GM12874 (cell line): ENCODE data around the gene LMLN.

Source experiments
- TF ChIP-seq, protein P1 (sequence below): IDR thresholded peaks from 2 replicates; pipeline ENCODE4 v1.5.1; 2011; ENCODE audit warnings: low read depth, mild to moderate bottlenecking, control low read depth, low read length, moderate library complexity; ENCODE audit not compliant: insufficient read depth

LMLN gene

DNA sequence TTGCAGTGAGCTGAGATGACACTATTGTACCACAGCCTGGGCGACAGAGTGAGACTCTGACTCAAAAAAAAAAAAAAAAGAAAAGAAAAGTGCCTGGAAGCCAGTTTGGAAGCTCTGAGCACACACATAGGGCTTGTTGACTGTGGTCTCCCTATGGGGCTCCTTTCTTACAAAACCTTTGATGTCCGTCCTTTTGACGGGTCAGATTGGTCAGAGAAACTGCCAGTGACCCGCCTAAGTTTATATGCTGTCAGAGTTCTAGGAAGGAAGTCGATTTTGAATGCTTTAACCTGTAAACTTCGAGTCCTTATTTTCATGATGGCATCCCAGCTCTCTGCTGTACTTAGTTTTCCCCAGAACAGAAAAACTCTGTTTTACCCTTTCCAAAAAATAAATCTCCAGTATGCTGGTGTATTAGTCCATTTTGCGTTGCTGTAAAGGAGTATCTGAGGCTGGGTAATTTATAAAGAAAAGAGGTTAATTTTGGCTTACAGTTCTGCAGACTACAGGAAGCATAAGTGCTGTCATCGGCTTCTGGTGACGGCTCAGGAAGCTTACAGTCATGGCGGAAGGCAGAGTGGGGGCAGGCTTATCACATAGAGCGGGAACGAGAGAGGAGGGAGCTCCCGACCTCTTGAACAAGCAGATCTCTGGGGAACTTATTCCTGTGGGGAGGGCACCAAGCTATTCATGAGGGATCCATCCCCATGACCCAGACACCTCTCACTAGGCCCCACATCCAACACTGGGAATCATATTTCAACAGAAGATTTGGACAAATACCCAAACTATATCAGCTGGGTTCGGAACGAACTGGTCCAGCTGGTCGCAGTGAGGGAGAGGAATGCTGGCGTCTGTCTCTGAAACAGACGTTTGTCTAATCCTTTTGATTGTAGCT, 72.3 kb downstream of the LMLN start:
- TF ChIP-seq, protein P1, sequence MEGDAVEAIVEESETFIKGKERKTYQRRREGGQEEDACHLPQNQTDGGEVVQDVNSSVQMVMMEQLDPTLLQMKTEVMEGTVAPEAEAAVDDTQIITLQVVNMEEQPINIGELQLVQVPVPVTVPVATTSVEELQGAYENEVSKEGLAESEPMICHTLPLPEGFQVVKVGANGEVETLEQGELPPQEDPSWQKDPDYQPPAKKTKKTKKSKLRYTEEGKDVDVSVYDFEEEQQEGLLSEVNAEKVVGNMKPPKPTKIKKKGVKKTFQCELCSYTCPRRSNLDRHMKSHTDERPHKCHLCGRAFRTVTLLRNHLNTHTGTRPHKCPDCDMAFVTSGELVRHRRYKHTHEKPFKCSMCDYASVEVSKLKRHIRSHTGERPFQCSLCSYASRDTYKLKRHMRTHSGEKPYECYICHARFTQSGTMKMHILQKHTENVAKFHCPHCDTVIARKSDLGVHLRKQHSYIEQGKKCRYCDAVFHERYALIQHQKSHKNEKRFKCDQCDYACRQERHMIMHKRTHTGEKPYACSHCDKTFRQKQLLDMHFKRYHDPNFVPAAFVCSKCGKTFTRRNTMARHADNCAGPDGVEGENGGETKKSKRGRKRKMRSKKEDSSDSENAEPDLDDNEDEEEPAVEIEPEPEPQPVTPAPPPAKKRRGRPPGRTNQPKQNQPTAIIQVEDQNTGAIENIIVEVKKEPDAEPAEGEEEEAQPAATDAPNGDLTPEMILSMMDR, result no peak

DNA sequence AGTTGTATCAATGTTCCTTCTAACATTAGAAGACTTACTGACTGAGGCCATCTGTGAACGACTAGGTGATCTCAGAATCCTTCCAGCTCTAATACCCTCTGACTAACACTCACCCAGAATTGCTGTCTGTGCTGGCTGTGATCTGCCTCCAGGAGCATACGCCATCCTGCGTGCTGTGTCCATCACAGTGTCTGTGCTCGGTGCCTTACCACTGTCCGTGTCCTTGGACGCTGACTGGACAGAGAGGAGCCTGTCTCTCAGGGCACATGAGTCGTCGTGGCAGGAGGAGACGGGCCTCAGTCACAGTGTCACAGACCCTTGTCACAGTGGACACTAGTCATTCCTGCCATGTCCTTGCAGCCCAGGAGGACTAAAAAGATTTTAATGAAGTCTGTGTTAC, 83.1 kb downstream of the LMLN start:
- TF ChIP-seq, protein P1, result no peak

DNA sequence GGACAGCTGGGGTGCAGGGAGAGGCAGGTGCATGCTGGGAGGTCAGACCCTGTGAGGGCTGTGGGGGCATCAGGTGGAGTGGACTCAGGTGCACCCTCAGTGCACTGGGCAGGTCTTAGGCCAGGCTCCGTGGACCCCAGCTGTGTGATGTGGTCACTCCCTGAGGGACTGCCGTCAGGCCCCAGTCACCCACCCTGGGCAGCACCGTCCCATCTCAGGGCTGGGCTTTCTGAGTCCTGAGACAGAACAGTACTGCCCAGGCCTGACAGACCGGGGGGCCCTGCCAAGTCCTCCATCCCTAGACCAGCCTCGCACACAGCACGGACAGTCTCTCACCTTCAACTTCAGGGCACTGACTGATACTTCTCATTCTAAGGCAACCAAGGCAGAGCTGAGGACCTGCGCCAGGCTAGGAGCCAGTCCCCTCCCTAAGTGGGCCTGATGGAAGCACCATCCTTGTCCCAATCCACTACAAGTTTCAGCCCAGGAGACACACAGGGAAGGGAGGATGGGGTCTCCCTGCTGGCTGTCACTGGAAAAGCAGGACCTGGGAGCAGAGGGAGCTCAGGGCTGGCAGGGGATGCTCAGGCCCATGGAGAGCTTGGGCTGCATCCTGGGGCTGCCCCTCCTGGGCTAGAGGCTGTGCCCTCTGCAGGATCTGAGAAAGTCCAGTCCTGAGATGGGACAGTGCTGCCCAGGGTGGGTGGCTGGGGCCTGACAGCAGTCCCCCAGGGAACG, 86.3 kb downstream of the LMLN start:
- TF ChIP-seq, protein P1, result no peak

DNA sequence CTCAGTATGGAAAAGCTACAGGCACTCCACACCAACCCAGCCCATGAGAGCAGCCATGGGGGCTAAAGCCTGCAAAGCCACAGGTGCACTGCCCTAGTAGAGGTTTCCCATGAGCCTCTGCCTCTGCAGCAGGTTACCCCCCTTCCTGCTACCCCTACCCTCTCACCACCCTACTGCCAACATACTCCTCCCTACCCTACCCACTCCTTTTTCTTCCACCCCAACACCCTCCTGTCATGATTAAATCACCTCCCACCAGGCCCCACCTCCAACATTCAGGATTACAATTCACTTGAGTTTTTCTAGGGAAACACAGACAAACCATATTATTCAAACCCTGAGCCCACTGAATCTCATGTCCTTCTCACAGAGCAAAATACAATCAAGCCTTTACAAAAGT, 88.4 kb downstream of the LMLN start:
- TF ChIP-seq, protein P1, result no peak

DNA sequence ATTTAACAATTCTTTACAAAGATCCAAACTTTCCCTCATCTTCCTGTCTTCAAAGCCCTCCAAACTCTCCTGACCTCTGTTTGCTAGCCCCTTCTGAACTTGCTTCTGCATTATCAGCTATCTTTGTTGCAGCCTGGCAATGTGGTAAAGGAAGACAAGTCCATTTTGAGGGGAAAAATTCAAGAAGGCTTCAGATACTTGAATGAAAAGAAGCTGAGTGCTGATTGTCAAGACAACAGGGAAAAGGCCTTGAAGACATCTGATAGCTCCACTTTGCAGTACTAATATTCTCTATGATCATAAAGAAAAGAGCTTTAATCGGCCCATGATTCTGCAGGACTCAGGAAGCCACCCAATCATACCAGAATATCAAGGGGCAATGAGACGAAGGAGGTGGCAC, 91.8 kb downstream of the LMLN start:
- TF ChIP-seq, protein P1, result no peak

DNA sequence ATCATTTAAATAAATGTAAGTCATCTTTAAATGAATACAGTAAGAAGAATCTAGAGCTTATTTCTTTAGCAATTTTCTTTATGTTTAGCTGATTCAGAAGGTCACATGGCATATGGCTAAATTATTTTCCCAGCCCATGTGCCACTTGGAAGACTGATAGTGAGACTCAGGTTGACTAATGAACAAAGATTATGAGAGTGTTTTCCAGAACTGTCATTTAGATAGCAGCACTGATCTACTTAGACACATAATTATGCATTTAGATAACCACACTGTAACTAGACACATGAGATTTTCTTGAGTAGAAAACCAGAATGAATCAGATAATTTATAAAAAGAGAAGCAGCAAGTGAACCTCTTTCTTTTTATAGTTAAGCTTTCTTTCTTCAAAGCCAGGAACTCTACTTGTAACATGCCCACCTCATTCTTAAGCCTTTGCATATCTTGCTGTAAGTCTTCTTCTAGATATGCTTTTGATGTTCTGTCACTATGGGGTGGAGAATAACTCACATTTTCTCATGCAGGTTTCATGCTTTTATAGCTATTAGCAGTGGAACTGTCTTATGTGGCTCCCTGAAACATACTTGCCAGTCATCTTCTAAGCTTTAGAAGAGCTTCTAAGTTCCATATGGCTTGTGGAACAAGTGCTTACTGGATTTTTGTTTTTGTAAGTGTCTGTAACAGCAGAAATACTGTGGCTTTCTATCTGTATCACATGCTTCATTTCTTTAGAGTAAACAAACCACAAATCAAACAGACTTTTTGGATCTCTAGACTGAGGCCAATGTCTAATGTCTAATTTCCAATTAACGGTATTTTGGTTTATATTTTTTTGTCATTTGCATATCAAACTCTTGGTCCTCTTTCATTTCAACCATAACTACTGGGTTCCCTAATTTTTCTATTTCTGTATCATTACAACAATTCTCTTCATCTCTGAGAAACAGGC, 101.4 kb downstream of the LMLN start:
- TF ChIP-seq, protein P1, result no peak

DNA sequence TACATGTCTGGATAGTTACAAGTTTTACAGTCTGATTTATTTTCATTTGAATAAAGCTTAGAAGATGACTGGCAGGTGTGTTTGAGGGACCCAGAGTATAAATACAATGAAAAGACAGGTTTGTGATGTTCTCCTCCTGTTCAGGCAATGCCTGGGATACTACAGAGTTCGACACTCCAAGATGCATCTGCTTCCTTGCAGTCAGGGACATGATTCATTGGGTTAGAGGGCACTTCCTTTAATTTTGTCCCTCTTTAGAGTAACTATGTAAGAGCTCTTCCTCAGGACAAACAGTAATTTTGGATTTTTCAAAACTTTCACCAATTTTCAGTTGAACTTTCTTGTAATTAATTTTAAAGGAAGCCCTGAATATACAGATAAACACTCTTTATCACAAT, 102.0 kb downstream of the LMLN start:
- TF ChIP-seq, protein P1, result no peak
